GM12878 (cell line): ENCODE results near the gene PARP15.

Experiments
- ATF2 ChIP-seq: IDR thresholded peaks from 2 replicates; pipeline ENCODE4 v1.6.1; 2012; ENCODE audit warnings: low read length, inconsistent platforms
- POLR2A ChIP-seq: IDR thresholded peaks from 2 replicates; pipeline ENCODE4 v1.6.1; 2011; ENCODE audit warnings: low read depth, mild to moderate bottlenecking, low read length
- RCOR1 ChIP-seq: conservative IDR thresholded peaks from 2 replicates; pipeline ENCODE4 v1.6.1; 2012; ENCODE audit warnings: low read depth, low read length, improper control_type of control experiment
- RFX5 ChIP-seq: IDR thresholded peaks from 2 replicates; pipeline ENCODE4 v1.6.1; 2011; ENCODE audit warnings: low read depth, low read length, improper control_type of control experiment
- TF ChIP-seq, protein P1 (sequence below): IDR thresholded peaks from 2 replicates; pipeline ENCODE4 v1.6.1; 2011; ENCODE audit warnings: low read depth, low read length, improper control_type of control experiment, borderline replicate concordance
- TF ChIP-seq, protein P2 (sequence below): IDR thresholded peaks from 2 replicates; pipeline ENCODE4 v1.6.1; 2012; ENCODE audit warnings: low read depth, low read length, improper control_type of control experiment

DNA sequence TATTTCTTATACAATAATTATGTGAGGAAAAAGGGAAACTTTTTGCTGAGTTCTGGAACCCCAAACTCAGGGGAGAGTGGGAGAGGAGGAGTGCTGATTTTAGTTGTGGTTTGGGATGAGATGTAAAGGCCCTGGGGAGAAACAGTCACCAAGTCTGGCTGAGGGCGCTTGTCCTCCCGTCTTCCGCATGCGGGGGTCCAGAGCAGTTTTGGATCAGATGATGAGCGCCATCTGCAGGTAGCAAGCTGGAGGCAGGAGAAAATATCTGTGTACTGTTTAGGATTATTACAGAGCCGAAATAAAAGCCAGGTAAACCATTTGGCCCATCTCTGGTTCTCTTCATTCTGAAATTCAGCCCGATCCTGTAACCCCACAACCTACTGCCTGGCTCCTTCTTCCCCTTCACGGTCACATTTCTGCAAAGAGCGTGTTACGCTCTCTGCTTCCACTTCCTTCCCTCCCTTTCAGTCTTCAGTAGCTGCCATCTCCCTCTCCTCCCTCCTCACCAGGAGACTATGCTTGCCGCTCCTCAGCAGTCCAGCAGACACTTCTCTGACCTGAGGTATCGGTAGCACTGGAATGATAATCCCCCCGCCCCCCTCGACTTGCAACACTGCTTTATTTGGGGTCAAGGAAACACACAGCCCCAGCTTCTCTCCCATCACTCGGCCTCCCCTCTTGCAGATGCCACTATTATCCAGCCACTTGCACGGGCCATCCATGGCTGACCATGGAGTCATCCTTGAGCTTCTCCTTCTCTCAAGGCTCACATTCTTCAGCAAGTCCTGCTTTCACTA is 101.8 kb downstream of the PARP15 start:
- no peak for TF ChIP-seq POLR2A
- no peak for TF ChIP-seq RFX5
- TF ChIP-seq, protein P1, sequence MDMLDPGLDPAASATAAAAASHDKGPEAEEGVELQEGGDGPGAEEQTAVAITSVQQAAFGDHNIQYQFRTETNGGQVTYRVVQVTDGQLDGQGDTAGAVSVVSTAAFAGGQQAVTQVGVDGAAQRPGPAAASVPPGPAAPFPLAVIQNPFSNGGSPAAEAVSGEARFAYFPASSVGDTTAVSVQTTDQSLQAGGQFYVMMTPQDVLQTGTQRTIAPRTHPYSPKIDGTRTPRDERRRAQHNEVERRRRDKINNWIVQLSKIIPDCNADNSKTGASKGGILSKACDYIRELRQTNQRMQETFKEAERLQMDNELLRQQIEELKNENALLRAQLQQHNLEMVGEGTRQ = no peak
- TF ChIP-seq RCOR1 = no peak
- no peak for TF ChIP-seq ATF2
- TF ChIP-seq, protein P2, sequence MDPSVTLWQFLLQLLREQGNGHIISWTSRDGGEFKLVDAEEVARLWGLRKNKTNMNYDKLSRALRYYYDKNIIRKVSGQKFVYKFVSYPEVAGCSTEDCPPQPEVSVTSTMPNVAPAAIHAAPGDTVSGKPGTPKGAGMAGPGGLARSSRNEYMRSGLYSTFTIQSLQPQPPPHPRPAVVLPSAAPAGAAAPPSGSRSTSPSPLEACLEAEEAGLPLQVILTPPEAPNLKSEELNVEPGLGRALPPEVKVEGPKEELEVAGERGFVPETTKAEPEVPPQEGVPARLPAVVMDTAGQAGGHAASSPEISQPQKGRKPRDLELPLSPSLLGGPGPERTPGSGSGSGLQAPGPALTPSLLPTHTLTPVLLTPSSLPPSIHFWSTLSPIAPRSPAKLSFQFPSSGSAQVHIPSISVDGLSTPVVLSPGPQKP = no peak
